IMR-90 (cell line): ENCODE measurements around the gene NDUFA1.
"Not testable (repeated sequence)": the region's sequence is repeated elsewhere in the genome, so short reads cannot be mapped to it uniquely, and the experiment has no call there.

Source experiments
- CHD1 ChIP-seq: IDR thresholded peaks from 2 replicates; pipeline ENCODE4 v1.6.1; 2012; ENCODE audit warnings: low read depth, low read length, improper control_type of control experiment
- CTCF ChIP-seq: conservative IDR thresholded peaks from 2 replicates; pipeline ENCODE4 v1.5.1; 2012; ENCODE audit warnings: mild to moderate bottlenecking, low read depth, low read length, improper control_type of control experiment
- MAZ ChIP-seq: IDR thresholded peaks from 2 replicates; pipeline ENCODE4 v1.6.1; 2012; ENCODE audit warnings: low read depth, mild to moderate bottlenecking, low read length, improper control_type of control experiment, moderate library complexity, borderline replicate concordance
- MXI1 ChIP-seq: IDR thresholded peaks from 2 replicates; pipeline ENCODE4 v1.6.1; 2012; ENCODE audit warnings: low read depth, mild to moderate bottlenecking, low read length, moderate library complexity, borderline replicate concordance
- NFE2L2 ChIP-seq: fragments of 150-350 bp; IDR thresholded peaks from 2 replicates; pipeline ENCODE4 v1.6.1; 2016; ENCODE audit warnings: low read depth, mild to moderate bottlenecking, low read length
- POLR2A ChIP-seq: IDR thresholded peaks from 2 replicates; pipeline ENCODE4 v1.6.1; 2012; ENCODE audit warnings: mild to moderate bottlenecking, low read depth, low read length
- RCOR1 ChIP-seq: IDR thresholded peaks from 2 replicates; pipeline ENCODE4 v1.6.1; 2012; ENCODE audit warnings: mild to moderate bottlenecking, low read length, improper control_type of control experiment; ENCODE audit not compliant: insufficient replicate concordance
- RFX5 ChIP-seq: IDR thresholded peaks from 2 replicates; pipeline ENCODE4 v1.8.0; 2012; ENCODE audit warnings: low read depth, mild to moderate bottlenecking, low read length, moderate library complexity
- USF2 ChIP-seq: fragments of 150-350 bp; IDR thresholded peaks from 2 replicates; pipeline ENCODE4 v1.6.1; 2017; ENCODE audit warnings: mild to moderate bottlenecking, antibody characterized with exemption, low read length, low read depth

- not testable (repeated sequence) for TF ChIP-seq POLR2A, USF2, CTCF, CHD1, MXI1, NFE2L2, RFX5, RCOR1, MAZ
Measured at GRCh38 chrX:119922391-119922790, 50.8 kb downstream of the NDUFA1 start.
